HG03196 (cell line): ENCODE data around the gene APOO.

Experiments
- ATAC-seq: cut with Tn5 transposase; IDR thresholded peaks from one replicate; pipeline ENCODE4 v1.9.1; 2021; ENCODE audit not compliant: unreplicated experiment

Gene APOO

GRCh38 chrX:23907498-23908218 lies at the start of gene APOO, which contains the start of gene CXorf58:
Gene APOO, minus strand, starts transcription at chrX:23907938. Its CDS starts 236 bp downstream, at chrX:23907702.
Gene CXorf58, plus strand, starts transcription at chrX:23908006. Its CDS starts 2,297 bp downstream, at chrX:23910303.
- peak; percentile 92 for ATAC-seq

- ATAC-seq: no peak
Observed at GRCh38 chrX:23954396-23954795, 46.7 kb upstream of the APOO start.

GRCh38 chrX:23953908-23954269 lies 46.2 kb upstream of the APOO start:
- no peak for ATAC-seq

GRCh38 chrX:23952984-23953907 lies 45.5 kb upstream of the APOO start:
- peak; percentile 93 for ATAC-seq

- no peak for ATAC-seq
Observed at GRCh38 chrX:23952391-23952790, 44.7 kb upstream of the APOO start.

- no peak for ATAC-seq
Observed at GRCh38 chrX:23945206-23945605, 37.5 kb upstream of the APOO start.

GRCh38 chrX:23944234-23944633 lies 36.5 kb upstream of the APOO start:
- no peak for ATAC-seq

- no peak for ATAC-seq
Observed at GRCh38 chrX:23939203-23939602, 31.5 kb upstream of the APOO start.

GRCh38 chrX:23938690-23939089 lies 31.0 kb upstream of the APOO start:
- no peak for ATAC-seq

- ATAC-seq: no peak
Observed at GRCh38 chrX:23937100-23937499, 29.4 kb upstream of the APOO start.

- ATAC-seq: no peak
Observed at GRCh38 chrX:23936180-23936579, 28.4 kb upstream of the APOO start.

GRCh38 chrX:23935106-23935505 lies 27.4 kb upstream of the APOO start:
- no peak for ATAC-seq

GRCh38 chrX:23932046-23932445 lies 24.3 kb upstream of the APOO start:
- ATAC-seq: no peak

GRCh38 chrX:23930894-23931604 lies 23.3 kb upstream of the APOO start:
- no peak for ATAC-seq

- no peak for ATAC-seq
Observed at GRCh38 chrX:23926015-23926414, 18.3 kb upstream of the APOO start.

- ATAC-seq: no peak
Observed at GRCh38 chrX:23919706-23920320, 12.1 kb upstream of the APOO start.

- no peak for ATAC-seq
Observed at GRCh38 chrX:23919148-23919547, 11.4 kb upstream of the APOO start.

- ATAC-seq: no peak
Observed at GRCh38 chrX:23911126-23911835, 3.5 kb upstream of the APOO start.

GRCh38 chrX:23908219-23909004 lies 674 bp upstream of the APOO start:
- ATAC-seq: no peak

GRCh38 chrX:23907111-23907497 lies 634 bp downstream of the APOO start:
- ATAC-seq: no peak
